Measurements from ENCODE around the gene MBD4. TPM values are rescaled to one million over a fixed set of nuclear protein-coding genes. Genes with fewer than 3 reads are reported as not detected.

MBD4 gene
- total RNA-seq, 4 donors from 2014 or later = 15.0 to 34.4 (median 30.4) TPM

- no peak for DNase-seq
- Histone ChIP-seq H3K9me3 (no peaks in the 10 kb centered on the region), H3K4me1 (peaks cover 0 to 7% (median 2%) of the 10 kb centered on the region in 4 donors), H3K27me3 (no peaks in the 10 kb centered on the region), H3K27ac (no peak overlapping the region), H3K4me3 (no peak overlapping the region), H3K36me3 (no peaks in the 10 kb centered on the region)
- no peak for TF ChIP-seq POLR2A (IDR thresholded peaks at IDR 0.05)
- TF ChIP-seq EP300 (IDR thresholded peaks at IDR 0.05; ENCODE audit: low read depth) = no peak
- TF ChIP-seq, protein P1, sequence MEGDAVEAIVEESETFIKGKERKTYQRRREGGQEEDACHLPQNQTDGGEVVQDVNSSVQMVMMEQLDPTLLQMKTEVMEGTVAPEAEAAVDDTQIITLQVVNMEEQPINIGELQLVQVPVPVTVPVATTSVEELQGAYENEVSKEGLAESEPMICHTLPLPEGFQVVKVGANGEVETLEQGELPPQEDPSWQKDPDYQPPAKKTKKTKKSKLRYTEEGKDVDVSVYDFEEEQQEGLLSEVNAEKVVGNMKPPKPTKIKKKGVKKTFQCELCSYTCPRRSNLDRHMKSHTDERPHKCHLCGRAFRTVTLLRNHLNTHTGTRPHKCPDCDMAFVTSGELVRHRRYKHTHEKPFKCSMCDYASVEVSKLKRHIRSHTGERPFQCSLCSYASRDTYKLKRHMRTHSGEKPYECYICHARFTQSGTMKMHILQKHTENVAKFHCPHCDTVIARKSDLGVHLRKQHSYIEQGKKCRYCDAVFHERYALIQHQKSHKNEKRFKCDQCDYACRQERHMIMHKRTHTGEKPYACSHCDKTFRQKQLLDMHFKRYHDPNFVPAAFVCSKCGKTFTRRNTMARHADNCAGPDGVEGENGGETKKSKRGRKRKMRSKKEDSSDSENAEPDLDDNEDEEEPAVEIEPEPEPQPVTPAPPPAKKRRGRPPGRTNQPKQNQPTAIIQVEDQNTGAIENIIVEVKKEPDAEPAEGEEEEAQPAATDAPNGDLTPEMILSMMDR (IDR thresholded peaks at IDR 0.05) = no peak
- TF ChIP-seq POLR2AphosphoS5 (IDR thresholded peaks at IDR 0.05) = no peak
- WGBS, 2 donors (ENCODE audit: low coverage in 1 of 2) = 50 to 95% methylated on average over 1 to 17 of the region's 17 CpGs
- intact Hi-C loops (cut with DNase I; ENCODE audit: low total_unique reads) (no loop called here), in situ Hi-C loops (cut with MboI; ENCODE audit: low pct_ligation_motif_present in 1 of 4, low pct_unique_long_range_greater_than_20kb in 1 of 4, low sequenced_read_pairs in 3 of 4) (no loop called here)
Measured at GRCh38 chr3:129410971-129411370, 28.8 kb downstream of the MBD4 start.

DNA sequence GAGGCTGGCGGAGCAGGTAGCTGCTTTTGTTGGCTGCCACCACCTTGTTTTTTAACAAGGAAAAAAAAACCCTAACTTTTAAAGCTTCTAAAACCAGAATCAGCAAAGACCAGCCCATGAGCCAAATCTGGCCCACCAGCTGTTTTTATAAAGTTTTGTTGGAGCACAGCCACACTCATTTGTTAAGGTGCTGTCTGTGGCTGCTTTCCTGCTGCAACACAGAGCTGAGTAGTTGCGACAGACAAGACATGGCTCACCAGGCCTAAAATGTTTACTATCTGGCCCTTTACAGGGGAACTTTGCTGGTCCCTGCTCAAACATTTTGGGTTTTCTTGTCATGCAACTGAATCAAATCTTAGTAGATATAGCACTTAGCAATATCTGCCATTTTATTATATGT lies 30.2 kb downstream of the MBD4 start:
- peaks cover 0 to 7% (median 2%) of the 10 kb centered on the region in 4 donors for H3K4me1 ChIP-seq
- no peaks in the 10 kb centered on the region for H3K36me3 ChIP-seq
- no peak overlapping the region for H3K27ac ChIP-seq
- no peak for DNase-seq
- H3K4me3 ChIP-seq = no peak overlapping the region
- TF ChIP-seq POLR2AphosphoS5 (IDR thresholded peaks at IDR 0.05) = no peak
- TF ChIP-seq POLR2A (IDR thresholded peaks at IDR 0.05) = no peak
- no peak for TF ChIP-seq EP300 (IDR thresholded peaks at IDR 0.05; ENCODE audit: low read depth)
- TF ChIP-seq, protein P1 (IDR thresholded peaks at IDR 0.05) = no peak
- WGBS, 2 donors (ENCODE audit: low coverage in 1 of 2) = 75 to 84% methylated on average over 2 of the region's 2 CpGs
- no peaks in the 10 kb centered on the region for H3K27me3 ChIP-seq
- in situ Hi-C loops (cut with MboI; ENCODE audit: low pct_ligation_motif_present in 1 of 4, low pct_unique_long_range_greater_than_20kb in 1 of 4, low sequenced_read_pairs in 3 of 4) = no loop called here
- H3K9me3 ChIP-seq = no peaks in the 10 kb centered on the region
- intact Hi-C loops (cut with DNase I; ENCODE audit: low total_unique reads) = no loop called here

DNA sequence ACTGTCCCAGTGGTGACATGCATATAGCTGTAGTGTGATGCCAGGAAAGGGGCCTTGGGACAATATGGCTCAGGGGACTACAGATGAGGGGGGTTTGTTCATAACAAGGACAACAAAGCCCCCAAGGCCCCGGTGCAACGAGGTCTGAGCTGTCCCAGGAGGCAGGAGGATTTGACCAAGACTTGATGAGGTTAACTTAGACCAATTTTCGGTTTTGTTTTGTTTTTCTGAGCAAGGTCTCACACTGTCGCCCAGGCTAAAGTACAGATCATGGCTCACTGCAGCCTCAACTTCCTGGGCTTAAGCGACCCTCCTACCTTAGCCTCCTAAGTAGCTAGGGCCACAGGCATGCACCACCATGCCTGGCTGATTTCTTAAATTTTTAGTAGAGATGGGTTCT lies 35.1 kb downstream of the MBD4 start:
- no peak for DNase-seq
- no peak overlapping the region for H3K27ac ChIP-seq
- H3K27me3 ChIP-seq = no peaks in the 10 kb centered on the region
- no peak overlapping the region for H3K4me3 ChIP-seq
- TF ChIP-seq, protein P1 (IDR thresholded peaks at IDR 0.05) = no peak
- TF ChIP-seq POLR2AphosphoS5 (IDR thresholded peaks at IDR 0.05) (no peak), EP300 (IDR thresholded peaks at IDR 0.05; ENCODE audit: low read depth) (no peak), POLR2A (IDR thresholded peaks at IDR 0.05) (no peak)
- no peaks in the 10 kb centered on the region for H3K36me3 ChIP-seq
- intact Hi-C loops (cut with DNase I; ENCODE audit: low total_unique reads) = no loop called here
- H3K9me3 ChIP-seq = no peaks in the 10 kb centered on the region
- no peaks in the 10 kb centered on the region for H3K4me1 ChIP-seq
- in situ Hi-C loops (cut with MboI; ENCODE audit: low pct_ligation_motif_present in 1 of 4, low pct_unique_long_range_greater_than_20kb in 1 of 4, low sequenced_read_pairs in 3 of 4) = no loop called here
- WGBS, 2 donors (ENCODE audit: low coverage in 1 of 2) = 82 to 100% methylated on average over 1 to 5 of the region's 5 CpGs

GRCh38 chr3:129404130-129404529 lies 35.6 kb downstream of the MBD4 start:
- 14 to 79% methylated on average over 1 to 8 of the region's 8 CpGs for WGBS, 2 donors (ENCODE audit: low coverage in 1 of 2)
- TF ChIP-seq POLR2AphosphoS5 (IDR thresholded peaks at IDR 0.05) = no peak
- TF ChIP-seq, protein P1 (IDR thresholded peaks at IDR 0.05) = no peak
- no peak for TF ChIP-seq EP300 (IDR thresholded peaks at IDR 0.05; ENCODE audit: low read depth)
- TF ChIP-seq POLR2A (IDR thresholded peaks at IDR 0.05) = no peak
- in situ Hi-C loops (cut with MboI; ENCODE audit: low pct_ligation_motif_present in 1 of 4, low pct_unique_long_range_greater_than_20kb in 1 of 4, low sequenced_read_pairs in 3 of 4) = no loop called here

More at GRCh38 chr3:129404130-129404529, 35.6 kb downstream of the MBD4 start:
- intact Hi-C loops (cut with DNase I; ENCODE audit: low total_unique reads) = no loop called here
- no peaks in the 10 kb centered on the region for H3K27me3 ChIP-seq
- no peak overlapping the region for H3K4me3 ChIP-seq
- DNase-seq = no peak
- no peak overlapping the region for H3K27ac ChIP-seq
- no peaks in the 10 kb centered on the region for H3K36me3 ChIP-seq
- H3K9me3 ChIP-seq = no peaks in the 10 kb centered on the region
- H3K4me1 ChIP-seq = no peaks in the 10 kb centered on the region
